Mesodermal cell (in vitro differentiated cells): ENCODE measurements around the gene UBE4A.
A peak's percentile ranks its signal among the peaks of the same experiment; 100 is the strongest.

ENCODE experiments used
- H3K27ac ChIP-seq: 2 replicates; pipeline ENCODE4 v1.7.0; 2013; ENCODE audit warnings: mild to moderate bottlenecking, low read depth, low read length, moderate library complexity; ENCODE audit not compliant: severe bottlenecking
- H3K36me3 ChIP-seq: 2 replicates; pipeline ENCODE4 v1.7.1; 2013; ENCODE audit warnings: mild to moderate bottlenecking, low read length, moderate library complexity; ENCODE audit not compliant: control insufficient read depth, insufficient read depth
- H3K4me1 ChIP-seq: one replicate; pipeline ENCODE4 v1.7.1; 2013; ENCODE audit warnings: mild to moderate bottlenecking, low read length; ENCODE audit not compliant: insufficient read depth, control insufficient read depth, poor library complexity, severe bottlenecking
- H3K4me3 ChIP-seq: 2 replicates; pipeline ENCODE4 v1.7.0; 2013; ENCODE audit warnings: low read length, control low read depth, mild to moderate bottlenecking; ENCODE audit not compliant: insufficient read depth, poor library complexity, severe bottlenecking; ENCODE audit errors: extremely low read depth
- H3K9me3 ChIP-seq: 2 replicates; pipeline ENCODE4 v1.7.1; 2013; ENCODE audit warnings: mild to moderate bottlenecking, low read length, moderate library complexity; ENCODE audit not compliant: control insufficient read depth
- WGBS, 2 experiments: methylation state at CpG; one replicate each; pipeline ENCODE4 v1.1.5; 2013; ENCODE audit warnings: missing lambda C conversion rate in 2 of 2; ENCODE audit not compliant: insufficient coverage in 2 of 2; 5-methylcytosine and 5-hydroxymethylcytosine counted together

Gene UBE4A

DNA sequence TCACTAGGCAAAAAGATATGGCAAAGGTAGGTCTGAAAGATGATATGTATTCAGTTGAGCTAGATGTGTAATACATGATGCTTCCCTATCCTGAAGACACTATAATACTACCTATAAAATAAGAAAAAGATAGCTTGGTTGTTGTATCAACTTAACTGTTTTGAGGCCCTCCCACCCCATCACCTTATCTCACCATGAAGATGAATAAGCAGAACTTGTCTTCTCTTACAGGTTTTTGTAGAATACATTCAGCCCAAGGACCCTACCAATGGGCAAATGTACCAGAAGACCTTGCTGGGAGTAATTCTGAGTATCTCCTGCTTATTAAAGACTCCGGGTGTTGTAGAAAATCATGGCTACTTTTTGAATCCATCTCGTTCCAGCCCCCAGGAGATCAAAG, 13.9 kb downstream of the UBE4A start:
- H3K36me3 ChIP-seq, result peaks cover 88% of the 10 kb centered on the region
- no peak overlapping the region for H3K4me3 ChIP-seq
- 100% methylated on average over 1 of the region's 2 CpGs for WGBS, 2 experiments
- H3K4me1 ChIP-seq, result no peaks in the 10 kb centered on the region
- H3K9me3 ChIP-seq, result no peaks in the 10 kb centered on the region
- no peak overlapping the region for H3K27ac ChIP-seq

GRCh38 chr11:118373871-118374270, 14.5 kb downstream of the UBE4A start:
- Histone ChIP-seq H3K4me1 (no peaks in the 10 kb centered on the region), H3K9me3 (no peaks in the 10 kb centered on the region), H3K4me3 (no peak overlapping the region), H3K27ac (no peak overlapping the region), H3K36me3 (peaks cover 87% of the 10 kb centered on the region)
- 93 to 95% methylated on average over 3 of the region's 5 CpGs for WGBS, 2 experiments

DNA sequence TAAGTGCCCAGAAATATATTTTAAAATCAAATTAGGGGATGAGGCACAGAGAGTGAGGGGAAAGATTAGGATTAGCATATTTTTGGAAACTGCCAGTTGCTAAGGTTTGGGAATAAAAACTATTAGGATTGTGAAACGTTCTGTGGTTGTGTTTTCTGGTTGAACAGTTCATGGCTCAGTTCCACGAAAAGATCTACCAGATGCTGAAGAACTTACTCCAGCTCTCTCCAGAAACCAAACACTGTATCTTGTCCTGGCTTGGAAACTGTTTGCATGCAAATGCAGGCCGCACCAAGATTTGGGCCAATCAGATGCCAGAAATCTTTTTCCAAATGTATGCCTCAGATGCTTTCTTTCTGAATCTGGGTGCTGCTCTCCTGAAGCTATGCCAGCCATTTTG, 15.3 kb downstream of the UBE4A start:
- no peaks in the 10 kb centered on the region for H3K9me3 ChIP-seq
- no peak overlapping the region for H3K27ac ChIP-seq
- H3K4me1 ChIP-seq, result no peaks in the 10 kb centered on the region
- peaks cover 87% of the 10 kb centered on the region for H3K36me3 ChIP-seq
- 90 to 100% methylated on average over 2 to 3 of the region's 3 CpGs for WGBS, 2 experiments
- H3K4me3 ChIP-seq, result no peak overlapping the region

GRCh38 chr11:118375978-118376377, 16.6 kb downstream of the UBE4A start:
- no peaks in the 10 kb centered on the region for H3K4me1 ChIP-seq
- H3K4me3 ChIP-seq, result no peak overlapping the region
- peaks cover 81% of the 10 kb centered on the region for H3K36me3 ChIP-seq
- no peak overlapping the region for H3K27ac ChIP-seq
- no peaks in the 10 kb centered on the region for H3K9me3 ChIP-seq

DNA sequence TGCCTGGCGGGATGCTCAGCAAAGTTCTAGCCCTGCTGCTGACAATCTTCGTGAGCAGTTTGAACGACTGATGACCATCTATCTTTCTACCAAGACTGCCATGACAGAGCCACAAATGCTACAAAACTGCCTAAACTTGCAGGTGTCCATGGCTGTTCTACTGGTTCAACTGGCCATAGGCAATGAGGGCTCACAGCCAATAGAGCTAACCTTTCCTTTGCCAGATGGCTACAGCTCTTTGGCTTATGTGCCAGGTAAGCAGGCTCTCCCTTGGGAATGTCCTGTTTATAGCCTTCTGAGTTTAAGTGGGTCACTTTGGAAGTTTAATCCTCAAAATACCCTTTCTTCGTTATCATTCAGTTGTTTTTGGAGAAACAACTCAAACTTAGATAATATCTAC, 20.1 kb downstream of the UBE4A start:
- H3K27ac ChIP-seq, result no peak overlapping the region
- no peaks in the 10 kb centered on the region for H3K4me1 ChIP-seq
- H3K36me3 ChIP-seq, result peaks cover 81% of the 10 kb centered on the region
- H3K4me3 ChIP-seq, result no peak overlapping the region
- H3K9me3 ChIP-seq, result no peaks in the 10 kb centered on the region
- WGBS, 2 experiments, result 85 to 95% methylated on average over 3 of the region's 4 CpGs

GRCh38 chr11:118380571-118380970, 21.2 kb downstream of the UBE4A start:
- Histone ChIP-seq H3K9me3 (no peaks in the 10 kb centered on the region), H3K4me3 (no peak overlapping the region), H3K4me1 (no peaks in the 10 kb centered on the region), H3K27ac (no peak overlapping the region), H3K36me3 (peaks cover 81% of the 10 kb centered on the region)

- WGBS, 2 experiments, result 87% methylated on average over 3 of the region's 3 CpGs; no CpG with 5 or more reads in 1 of the 2 experiments
Observed at GRCh38 chr11:118382954-118383353, 23.6 kb downstream of the UBE4A start.

DNA sequence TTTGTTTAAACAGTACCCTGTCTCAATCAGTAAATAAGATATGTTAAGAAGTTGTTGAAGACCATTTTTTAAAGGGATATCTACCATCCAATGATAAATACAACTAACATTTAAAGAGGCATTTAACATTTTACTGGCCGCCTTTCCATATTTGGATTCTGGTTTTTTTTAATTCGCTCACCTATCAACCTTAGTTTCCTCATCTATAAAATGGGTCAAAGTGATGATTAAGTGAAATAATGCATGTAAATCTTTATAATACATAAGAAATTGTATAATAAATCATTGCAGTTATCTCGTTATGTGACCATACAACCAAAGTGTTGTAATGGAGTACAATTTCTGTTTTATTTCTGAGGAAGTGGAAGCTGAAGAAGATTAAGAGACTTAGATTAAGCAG, 24.3 kb downstream of the UBE4A start:
- Histone ChIP-seq H3K36me3 (peaks cover 81% of the 10 kb centered on the region), H3K27ac (no peak overlapping the region), H3K4me3 (no peak overlapping the region), H3K4me1 (no peaks in the 10 kb centered on the region), H3K9me3 (no peaks in the 10 kb centered on the region)
- 100% methylated on average over 1 of the region's 3 CpGs; no CpG with 5 or more reads in 1 of the 2 experiments for WGBS, 2 experiments

More at GRCh38 chr11:118382954-118383353, 23.6 kb downstream of the UBE4A start:
- Histone ChIP-seq H3K9me3 (no peaks in the 10 kb centered on the region), H3K36me3 (peaks cover 83% of the 10 kb centered on the region), H3K27ac (no peak overlapping the region), H3K4me1 (no peaks in the 10 kb centered on the region), H3K4me3 (no peak overlapping the region)

DNA sequence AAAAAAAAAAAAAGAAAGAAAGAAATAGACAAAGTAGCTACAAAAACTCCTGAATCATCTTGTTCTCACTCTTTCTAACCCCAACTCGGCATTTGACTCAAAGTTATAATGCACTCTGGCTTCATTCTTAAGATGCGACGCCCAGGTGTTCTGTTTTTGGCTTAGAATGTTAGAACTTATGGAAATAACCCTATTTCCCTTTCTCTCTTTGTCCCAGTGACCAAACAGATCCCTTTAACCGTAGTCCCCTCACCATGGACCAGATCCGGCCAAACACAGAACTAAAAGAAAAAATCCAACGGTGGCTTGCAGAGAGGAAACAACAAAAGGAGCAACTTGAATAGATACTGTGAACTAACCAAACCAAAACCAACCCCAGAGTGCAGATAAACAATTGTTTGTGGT, 36.7 kb downstream of the UBE4A start:
- Histone ChIP-seq H3K36me3 (peaks cover 60% of the 10 kb centered on the region), H3K4me1 (no peaks in the 10 kb centered on the region), H3K4me3 (no peak overlapping the region), H3K27ac (no peak overlapping the region), H3K9me3 (no peaks in the 10 kb centered on the region)
- WGBS, 2 experiments, result 100% methylated on average over 1 to 3 of the region's 6 CpGs

DNA sequence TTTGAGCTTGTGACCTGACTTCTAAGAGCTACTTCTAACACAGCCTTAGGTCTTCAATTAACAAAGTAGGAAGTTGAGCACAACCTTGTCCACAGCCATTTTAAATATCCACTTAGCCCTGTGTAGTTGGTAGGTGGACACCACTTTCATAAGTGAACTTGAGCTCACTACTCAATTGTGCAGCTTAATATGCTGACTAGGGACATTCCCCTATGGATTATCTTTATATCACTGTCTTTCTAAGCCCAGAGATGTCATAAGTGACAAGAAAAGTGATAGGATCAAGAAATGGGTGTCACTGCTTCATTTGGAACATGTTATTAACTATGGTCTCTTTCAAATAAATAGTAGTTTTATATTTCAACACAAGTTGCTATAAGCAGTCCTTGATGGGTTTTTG, 38.0 kb downstream of the UBE4A start:
- H3K9me3 ChIP-seq, result no peaks in the 10 kb centered on the region

GRCh38 chr11:118398791-118399559, 39.6 kb downstream of the UBE4A start:
- Histone ChIP-seq H3K9me3 (no peaks in the 10 kb centered on the region), H3K27ac (peak overlapping the region; percentile 50), H3K36me3 (peaks cover 39% of the 10 kb centered on the region), H3K4me1 (peaks cover 4% of the 10 kb centered on the region), H3K4me3 (no peak overlapping the region)
- 91 to 95% methylated on average over 1 to 2 of the region's 3 CpGs for WGBS, 2 experiments

More for the DNA sequence above, 38.0 kb downstream of the UBE4A start:
- H3K36me3 ChIP-seq, result peaks cover 54% of the 10 kb centered on the region
- no peak overlapping the region for H3K27ac ChIP-seq
- no peaks in the 10 kb centered on the region for H3K4me1 ChIP-seq
- H3K4me3 ChIP-seq, result no peak overlapping the region
